Epithelial cell of esophagus (primary cell): ENCODE measurements around the gene EBF3.

Experiments
- DNase-seq: peaks from one replicate; pipeline ENCODE4 v3.0.0; 2010; ENCODE audit warnings: low read depth
- H3K4me3 ChIP-seq: 2 replicates; pipeline ENCODE4 v1.5.1; 2011; ENCODE audit warnings: mild to moderate bottlenecking, low read length, control low read depth
- TF ChIP-seq, protein P1 (sequence below): IDR thresholded peaks from 2 replicates; pipeline ENCODE4 v1.5.1; 2011; ENCODE audit warnings: low read depth, mild to moderate bottlenecking, low read length, control low read depth, inconsistent platforms; ENCODE audit not compliant: insufficient read depth; ENCODE audit errors: missing control alignments

Gene EBF3

DNA sequence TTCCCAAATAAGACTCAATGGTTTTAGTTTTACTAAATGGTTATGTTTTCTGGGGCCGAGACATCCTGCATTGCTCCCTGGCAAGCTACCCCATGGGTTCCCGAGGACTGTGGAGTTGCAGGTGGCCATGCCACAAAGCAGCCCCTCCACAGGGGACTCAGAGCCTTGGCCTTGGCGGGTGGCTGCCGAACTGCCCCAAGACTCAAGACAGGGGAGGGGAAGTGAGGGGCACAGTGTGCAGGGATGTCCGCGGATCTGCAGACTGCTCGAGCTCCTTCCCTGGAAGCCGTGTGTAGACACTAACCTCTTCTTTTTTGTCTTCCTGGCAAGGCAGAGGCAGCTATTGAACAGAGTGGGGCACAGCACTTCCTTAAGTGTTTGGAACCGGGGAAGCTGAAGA is 154.6 kb downstream of the EBF3 start:
- DNase-seq, result no peak
- no peak overlapping the region for H3K4me3 ChIP-seq
- TF ChIP-seq, protein P1, sequence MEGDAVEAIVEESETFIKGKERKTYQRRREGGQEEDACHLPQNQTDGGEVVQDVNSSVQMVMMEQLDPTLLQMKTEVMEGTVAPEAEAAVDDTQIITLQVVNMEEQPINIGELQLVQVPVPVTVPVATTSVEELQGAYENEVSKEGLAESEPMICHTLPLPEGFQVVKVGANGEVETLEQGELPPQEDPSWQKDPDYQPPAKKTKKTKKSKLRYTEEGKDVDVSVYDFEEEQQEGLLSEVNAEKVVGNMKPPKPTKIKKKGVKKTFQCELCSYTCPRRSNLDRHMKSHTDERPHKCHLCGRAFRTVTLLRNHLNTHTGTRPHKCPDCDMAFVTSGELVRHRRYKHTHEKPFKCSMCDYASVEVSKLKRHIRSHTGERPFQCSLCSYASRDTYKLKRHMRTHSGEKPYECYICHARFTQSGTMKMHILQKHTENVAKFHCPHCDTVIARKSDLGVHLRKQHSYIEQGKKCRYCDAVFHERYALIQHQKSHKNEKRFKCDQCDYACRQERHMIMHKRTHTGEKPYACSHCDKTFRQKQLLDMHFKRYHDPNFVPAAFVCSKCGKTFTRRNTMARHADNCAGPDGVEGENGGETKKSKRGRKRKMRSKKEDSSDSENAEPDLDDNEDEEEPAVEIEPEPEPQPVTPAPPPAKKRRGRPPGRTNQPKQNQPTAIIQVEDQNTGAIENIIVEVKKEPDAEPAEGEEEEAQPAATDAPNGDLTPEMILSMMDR, result no peak

DNA sequence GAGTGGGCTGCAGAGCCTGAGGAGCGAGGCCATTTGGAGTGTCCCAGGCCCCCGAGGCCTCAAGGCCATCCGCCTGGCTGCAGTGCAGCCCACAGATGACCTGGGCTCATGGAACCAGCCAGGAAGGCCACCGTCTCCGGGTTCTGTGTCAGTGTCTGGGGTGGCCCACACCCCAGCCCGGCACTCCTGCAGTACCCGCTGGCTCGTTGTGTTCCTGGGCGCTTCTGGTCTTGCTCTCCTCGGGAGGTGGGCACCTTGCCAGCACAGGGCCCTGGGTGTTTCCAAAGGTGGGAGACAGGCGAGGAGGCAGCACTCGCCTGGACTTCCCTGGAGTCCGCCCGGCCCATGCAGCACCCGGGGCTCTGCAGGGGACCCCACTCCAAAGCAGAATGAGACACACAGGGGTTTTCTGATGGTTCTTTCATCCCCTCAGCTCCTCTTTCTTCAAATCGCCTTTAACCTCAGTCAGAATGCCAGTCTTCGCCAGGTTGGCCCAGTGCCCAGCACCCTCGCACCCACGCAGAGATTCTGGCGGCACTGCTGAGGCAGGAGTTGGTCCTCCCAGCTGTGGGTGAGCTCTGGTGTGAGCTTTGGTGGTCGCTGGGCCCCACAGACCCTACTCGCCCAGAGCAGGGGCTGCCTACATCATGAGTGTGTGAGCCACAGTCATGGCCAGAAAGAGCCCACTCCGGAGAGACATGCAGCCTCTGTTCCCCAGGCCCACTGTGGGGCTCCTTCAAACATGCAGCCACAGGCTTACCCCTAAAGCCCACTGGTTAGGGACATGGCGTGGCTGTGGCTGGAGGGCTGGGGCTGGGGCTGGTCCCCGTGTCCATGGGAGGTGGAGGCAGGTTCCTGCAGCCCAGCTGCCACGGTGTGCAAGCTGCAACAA is 155.7 kb downstream of the EBF3 start:
- no peak overlapping the region for H3K4me3 ChIP-seq
- TF ChIP-seq, protein P1, result no peak
- no peak for DNase-seq

DNA sequence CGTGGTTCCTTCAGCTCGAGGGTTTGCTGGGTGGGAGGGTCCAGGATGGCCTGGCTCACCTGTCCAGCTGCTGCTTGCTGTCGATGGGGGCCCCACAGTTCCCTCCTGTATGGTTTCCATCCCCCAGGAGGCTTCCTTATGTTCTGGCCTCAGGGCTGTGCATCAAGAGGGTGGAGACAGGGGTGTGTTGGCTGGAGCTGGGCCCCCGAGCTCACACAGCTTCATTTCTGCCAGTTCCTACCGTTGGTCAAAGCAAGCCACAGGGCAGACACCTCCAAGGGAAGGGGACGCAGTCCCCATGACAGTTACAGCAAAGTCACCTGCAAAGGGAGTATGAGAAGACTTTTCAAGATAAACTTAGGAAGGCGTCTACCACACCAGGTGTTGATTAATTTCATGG is 156.9 kb downstream of the EBF3 start:
- TF ChIP-seq, protein P1, result no peak
- no peak for DNase-seq
- no peak overlapping the region for H3K4me3 ChIP-seq

DNA sequence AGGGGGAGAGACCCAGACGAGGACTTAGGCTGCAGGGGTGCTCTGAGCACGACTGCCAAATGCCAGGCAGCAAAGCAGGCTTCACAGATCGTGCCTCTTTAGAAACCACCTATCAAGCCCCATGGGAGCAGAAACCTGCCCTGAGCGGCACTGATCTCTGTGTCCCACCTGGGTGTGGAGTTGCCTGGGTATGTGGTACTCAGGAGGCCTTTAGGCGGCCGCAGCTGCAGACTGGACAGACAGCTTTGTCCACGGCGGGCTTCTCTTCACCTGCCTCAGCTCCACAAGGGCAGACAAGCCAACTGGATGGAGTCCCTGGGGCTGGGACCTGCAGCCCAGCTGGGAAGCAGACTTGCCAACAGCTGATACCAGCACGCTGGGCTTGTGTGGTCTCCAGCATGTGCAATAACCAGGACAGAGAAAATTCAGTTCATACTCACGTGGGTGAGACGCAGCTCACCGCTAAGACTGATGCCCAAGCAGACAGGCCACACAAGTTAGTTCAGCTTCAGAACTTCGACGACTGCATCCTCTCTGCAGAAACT is 163.2 kb downstream of the EBF3 start:
- TF ChIP-seq, protein P1, result no peak
- no peak for DNase-seq
- no peak overlapping the region for H3K4me3 ChIP-seq

DNA sequence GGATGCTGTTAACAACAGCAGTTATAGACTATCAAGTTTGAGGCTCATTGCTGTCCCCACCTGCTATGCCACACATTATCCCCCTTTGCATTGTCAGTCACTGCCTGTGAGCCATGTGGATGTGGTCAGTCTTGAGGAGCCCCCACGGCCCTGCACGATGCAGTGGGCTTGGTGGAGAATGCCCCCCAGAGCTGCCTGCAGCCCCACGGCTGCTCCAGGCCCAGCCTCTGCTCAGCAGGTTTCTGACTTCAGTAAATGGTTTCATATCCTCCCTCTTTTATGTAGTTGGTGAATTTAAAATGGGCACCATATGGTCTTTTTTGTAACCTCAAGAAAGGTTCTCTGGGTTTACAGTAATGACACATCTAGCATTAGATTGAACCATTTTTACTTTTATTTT is 164.1 kb downstream of the EBF3 start:
- TF ChIP-seq, protein P1, result no peak
- H3K4me3 ChIP-seq, result no peak overlapping the region
- no peak for DNase-seq

DNA sequence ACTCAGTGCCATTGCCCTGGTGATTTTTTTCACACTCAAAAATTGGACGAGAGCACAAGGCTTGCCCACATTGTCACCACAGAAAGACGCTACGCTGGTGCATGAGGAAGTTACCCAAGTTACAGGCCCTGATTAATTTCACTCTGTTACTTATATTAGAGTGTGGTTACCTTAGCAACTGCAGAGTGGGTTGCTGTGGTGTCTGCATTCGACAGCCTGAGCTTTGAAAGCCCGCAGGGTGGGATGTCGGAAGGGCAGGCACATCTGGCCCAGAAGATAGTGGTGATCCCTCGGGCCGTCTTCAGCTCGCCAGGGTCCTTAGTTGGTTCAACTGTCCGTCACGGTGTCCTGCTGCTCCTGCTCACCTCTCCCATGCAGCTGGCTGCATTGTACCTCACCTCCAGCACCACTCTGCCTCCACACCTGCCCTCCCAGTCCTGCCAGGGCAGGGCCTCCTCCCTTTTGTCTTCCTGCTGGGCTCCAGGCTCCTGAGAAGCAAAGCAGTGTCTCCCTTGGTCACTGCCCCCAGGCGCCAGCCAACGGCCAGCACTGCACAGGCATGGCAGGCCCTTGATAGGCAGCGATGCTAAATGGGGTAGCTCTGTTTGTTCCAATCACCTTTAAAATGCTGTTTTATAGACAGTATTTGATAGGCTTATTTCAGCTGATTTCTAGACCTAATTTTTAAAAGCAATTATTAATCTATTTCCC is 167.2 kb downstream of the EBF3 start:
- H3K4me3 ChIP-seq, result no peak overlapping the region
- no peak for DNase-seq

More for the DNA sequence above, 167.2 kb downstream of the EBF3 start:
- TF ChIP-seq, protein P1, result no peak
